RPMI8226 (cell line): ENCODE measurements around the gene HOXB4.

Experiments
- DNase-seq: peaks from one replicate; pipeline ENCODE4 v3.0.0-alpha.2; 2015

The HOXB4 gene

DNA sequence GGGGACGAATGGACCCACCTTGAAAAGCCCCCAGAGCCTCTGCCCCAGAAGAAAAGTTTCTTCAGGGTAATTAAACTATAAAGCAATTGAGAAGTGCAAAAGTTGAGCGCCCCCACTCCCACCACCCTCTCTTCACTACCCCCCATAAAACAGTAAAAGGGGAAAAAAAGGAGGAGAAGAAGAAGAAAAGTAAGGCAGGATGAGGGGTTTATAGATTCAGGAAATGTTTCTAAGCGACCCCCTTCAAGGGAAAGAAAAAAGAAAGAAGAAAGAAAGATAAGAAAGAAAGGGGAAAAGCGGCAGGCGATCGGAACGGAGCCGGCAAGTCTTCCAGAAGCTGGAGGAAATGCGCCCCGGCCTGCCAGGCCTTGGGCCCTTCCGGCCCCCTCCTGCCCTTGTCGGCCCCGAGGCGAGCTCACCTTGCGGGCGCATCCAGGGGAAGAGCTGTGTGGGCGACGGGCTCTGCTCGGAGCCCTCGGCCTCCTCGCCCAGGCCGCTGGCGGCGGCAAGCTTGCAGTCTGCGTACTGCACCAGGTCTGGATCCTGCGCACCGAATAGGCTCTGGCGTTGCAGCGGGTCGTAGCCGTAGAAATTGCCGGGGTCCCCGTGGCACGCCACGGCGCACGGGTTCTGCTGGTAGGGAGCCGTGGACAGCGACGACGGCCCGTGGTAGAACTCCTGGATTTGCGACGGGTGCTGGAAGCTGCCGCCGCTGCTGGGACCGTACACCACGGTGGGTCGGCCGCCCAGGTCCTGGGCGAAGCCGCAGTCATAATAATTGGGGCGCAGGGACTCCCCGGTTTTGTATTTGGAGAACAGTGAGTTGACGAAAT lies 35.9 kb upstream of the HOXB4 start:
- no peak for DNase-seq

DNA sequence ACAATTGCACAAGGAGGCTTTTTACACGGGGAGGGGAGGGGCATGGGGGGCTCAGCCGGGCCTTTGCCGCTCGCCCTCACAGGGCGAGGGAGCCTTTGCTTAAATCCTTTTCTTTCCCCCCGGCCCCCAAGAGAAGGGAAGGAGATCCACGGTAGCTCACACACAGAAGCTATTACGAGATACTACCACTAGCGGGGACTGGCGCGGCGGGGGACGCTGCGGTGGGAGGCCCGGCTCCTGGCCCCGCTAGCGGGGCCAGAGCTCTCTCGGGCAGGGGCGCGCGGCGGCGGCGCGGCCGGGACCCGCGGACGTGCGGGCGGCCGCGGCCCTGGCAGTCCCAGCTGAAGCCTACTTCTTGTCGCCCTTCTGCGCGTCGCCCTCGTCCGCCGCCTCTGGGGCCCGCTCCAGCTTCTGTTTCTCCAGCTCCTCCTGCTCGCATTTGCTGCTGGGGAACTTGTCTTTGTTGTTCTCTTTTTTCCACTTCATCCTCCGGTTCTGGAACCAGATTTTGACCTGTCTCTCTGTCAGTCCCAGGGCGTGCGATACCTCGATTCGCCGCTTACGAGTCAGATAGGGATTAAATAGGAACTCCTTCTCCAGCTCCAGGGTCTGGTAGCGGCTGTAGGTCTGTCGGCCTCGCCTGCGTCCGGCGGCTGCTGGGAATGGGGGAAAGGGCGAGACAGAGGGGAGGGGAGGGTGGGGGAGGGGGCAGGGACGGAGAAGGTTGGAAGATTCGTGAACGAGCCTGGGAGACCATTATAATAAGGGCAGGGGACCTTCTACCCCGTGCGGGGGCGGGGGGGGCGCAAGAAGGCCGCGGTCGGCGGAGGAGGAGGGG lies 34.9 kb upstream of the HOXB4 start:
- DNase-seq = peak; percentile 49

DNA sequence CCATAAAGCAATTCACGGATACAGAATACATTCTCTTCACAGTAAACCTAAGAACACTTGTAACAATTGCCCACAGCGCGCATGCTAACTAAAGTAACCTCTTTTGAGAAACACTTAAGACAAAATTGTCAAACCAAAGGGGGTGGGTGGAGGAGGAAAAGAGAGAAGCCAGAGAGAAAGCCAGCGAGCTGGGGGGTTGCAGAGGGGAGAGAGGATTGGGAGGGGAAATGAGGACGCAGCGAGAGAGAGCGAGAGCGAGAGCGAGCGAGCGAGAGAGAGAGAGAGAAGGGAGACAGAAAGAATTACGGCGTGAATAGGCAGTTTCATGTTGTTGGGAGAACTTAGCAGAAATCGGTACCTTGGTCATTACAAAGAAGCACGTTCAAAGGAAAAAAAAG lies 34.3 kb upstream of the HOXB4 start:
- no peak for DNase-seq

DNA sequence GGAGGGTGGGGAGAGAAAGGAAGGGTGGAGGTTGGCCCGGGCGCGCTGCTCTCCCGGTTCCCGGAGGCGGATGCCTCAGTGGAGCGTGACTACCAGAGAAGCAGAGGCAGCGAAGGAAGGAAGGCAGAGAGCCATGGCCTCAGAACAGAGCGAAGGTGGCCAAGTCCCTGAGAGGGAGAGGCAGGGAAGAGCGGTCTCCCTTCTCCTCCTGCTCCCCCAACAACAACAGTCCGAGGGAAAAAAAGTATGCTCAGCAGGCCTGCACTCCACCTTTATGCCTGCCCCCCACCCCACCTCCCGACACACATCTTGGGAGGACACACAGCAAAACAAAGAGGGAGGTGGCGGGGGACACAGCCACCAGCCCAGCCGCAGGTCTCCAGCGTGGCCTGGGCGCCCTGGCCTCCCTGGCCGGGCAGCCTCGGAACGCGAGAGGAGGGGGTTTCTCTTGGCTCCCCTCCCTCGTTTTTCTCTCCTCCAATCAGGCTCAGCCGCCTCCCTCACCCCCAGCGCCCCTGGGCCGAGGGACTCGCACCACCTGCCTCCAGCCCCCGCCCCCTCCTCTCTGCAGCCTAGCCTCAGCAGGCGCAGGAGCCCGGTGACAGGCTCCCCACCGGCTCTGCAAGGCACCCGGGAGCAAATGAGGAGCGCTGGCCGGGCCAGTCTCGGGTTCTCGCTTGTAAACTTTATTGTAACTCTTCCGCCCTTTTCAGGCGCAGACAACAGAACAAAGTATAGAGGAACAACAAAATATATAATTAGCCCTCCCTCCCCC lies 33.7 kb upstream of the HOXB4 start:
- DNase-seq = no peak

DNA sequence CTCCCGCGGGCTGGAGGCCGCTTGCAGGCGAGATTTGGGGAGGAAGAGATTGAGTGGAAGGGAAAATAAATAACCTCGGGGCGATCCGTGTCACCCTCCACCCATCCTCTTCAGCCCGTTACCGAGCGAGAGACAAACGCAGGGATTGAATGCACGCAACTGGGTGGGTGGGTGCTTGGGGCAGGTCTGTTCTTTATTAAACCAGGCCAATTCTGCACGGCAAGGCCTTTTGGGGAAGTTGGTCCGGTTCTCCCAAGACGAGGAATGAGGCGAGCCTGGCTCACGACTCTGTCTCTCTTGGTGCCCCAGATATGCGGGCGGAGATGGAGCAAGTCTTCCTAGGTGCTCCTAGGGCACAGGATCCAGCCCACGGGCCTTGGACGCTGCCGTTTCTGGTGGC lies 33.1 kb upstream of the HOXB4 start:
- no peak for DNase-seq

DNA sequence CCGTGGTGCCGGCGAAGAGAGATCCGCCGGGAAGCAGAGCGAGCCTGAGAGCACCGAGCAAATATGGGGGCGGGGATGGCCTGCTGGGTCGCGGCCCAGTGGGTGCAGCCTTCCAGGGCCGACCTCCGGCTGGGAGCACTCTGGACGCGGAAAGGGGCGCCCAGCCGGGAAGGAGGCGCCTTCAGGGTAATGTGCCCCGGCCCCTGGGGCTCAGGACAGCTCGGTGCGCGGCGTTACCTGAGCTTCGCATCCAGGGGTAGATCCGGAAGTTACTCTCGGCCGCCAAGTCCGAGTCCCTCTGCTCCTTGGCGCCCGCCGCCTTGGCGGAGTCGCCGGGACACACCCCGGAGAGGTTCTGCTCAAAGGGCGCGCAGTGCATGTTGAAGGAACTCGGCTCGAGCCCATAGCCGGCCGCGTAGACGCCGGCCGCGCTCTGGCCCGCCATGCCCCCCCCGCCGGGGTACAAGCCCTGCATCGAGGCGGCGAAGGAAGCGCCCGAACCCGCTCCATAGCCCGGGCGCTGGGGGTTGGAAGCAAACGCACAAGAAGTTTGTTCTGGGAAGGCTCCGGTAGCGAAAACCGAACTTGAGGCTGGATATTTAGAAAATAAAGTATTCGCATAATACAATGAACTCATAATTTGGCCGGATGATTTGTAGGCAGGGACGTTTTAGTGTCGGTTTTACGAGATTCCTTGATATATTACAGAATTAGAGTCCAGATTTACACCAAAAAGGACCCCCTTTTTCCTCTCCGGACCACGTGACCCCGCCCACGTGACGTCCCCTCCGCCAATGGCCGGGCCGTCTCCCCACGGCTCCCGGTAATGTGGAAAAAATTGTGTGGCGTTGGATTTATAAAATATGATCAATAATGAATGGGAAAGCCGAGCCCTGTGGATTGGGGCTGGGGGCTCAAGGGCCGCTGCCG lies 32.4 kb upstream of the HOXB4 start, which contains the start of gene HOXB7:
Gene HOXB7 (minus strand): TSS at position 736 of the 930 bp plus-strand sequence. CDS start 99 bp downstream, at position 637.
- peak; percentile 67 for DNase-seq

DNA sequence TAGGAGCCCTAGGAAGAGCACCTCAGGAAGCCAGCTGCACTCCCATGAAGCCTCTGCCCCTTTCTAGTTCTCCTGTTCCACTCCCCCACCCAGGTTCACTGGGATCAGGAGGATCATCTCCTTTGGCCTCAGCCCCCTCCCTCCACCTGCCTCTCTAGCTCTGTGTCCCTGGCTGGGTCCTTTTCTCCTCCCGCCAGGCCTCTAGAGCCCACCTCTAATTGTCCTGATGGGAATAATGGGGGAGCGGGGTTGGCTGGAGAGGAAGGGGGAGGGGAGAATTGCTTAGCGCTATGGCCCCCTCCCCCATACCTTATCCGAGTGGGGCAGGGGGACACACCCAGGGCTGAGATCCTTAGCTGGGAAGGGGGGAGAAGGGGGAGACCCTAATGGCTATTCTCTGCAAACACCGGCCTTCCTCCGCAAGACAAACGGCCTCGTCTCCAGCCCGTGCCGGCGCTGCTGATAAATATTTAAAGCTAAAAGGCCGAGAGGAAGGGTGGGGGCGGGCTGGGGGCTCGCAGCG lies 31.7 kb upstream of the HOXB4 start:
- DNase-seq = no peak

DNA sequence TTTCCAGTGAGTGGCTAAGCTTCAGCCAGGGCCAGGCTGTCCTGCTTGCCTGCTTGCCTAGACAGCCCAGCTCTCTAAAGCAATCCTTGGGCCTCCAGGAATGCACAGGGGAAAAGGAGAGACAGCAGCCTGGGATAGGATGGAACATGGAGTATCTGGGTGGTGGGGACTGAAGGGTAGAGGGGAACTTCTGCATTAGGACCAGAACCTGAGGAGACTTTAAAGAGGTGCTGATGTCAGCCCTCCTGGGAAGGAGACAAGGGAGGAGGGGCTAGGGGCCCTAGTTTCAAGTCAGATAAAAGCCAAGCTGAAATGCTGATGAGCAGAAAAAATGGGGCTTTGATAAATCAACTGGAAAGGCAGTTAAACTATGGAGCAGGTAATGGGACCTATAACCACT lies 30.9 kb upstream of the HOXB4 start:
- DNase-seq = peak; percentile 75

DNA sequence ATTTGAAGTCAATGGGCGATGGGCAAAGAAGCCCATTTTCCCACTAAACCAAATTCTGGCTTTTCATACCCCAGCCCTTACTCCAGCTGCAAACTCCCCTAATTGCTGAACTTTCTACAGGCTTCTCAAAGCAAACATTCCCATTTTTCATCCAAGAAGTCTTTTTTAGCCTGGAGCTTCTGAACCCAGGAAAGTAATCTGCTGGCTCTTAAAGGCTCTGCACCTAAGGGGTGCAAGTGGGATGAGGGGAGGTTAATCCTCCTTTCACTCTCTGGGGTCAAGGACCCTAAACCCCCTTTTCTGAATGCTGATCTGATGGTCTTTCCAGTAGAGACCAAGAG lies 30.3 kb upstream of the HOXB4 start:
- DNase-seq = no peak

DNA sequence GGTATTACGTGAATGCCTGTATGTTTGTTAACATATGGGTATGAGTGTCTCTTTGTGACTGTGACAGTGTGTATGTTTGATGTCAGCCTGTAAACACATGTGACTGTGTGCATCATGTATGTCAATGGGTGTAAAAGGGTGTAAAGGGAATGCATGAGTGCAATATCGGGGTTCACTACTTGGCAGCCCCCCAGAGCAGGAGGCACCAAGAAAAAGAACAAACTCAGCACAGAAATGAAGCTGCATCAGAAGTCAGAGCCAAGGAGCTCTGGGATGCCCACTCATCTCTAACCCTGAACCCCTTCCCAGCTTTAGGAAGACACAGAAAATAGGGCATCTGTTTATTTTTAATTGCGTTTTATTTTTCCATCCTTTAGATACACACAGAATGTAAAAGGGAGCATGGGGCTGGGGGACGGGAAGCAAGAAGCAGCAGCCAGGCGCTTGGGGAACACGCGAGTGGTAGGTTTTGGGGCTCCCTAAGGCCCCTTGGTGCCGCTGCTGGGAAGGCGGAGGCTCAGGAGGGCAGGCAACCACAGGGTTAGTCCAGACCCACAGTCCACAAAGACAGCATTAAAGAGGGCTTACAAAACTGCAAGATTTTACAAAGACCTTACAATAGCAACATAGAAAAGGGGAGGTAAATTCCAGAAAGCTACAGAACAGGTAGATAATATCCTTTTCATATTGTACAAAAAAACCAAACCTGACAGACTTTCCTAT lies 28.9 kb upstream of the HOXB4 start:
- no peak for DNase-seq

DNA sequence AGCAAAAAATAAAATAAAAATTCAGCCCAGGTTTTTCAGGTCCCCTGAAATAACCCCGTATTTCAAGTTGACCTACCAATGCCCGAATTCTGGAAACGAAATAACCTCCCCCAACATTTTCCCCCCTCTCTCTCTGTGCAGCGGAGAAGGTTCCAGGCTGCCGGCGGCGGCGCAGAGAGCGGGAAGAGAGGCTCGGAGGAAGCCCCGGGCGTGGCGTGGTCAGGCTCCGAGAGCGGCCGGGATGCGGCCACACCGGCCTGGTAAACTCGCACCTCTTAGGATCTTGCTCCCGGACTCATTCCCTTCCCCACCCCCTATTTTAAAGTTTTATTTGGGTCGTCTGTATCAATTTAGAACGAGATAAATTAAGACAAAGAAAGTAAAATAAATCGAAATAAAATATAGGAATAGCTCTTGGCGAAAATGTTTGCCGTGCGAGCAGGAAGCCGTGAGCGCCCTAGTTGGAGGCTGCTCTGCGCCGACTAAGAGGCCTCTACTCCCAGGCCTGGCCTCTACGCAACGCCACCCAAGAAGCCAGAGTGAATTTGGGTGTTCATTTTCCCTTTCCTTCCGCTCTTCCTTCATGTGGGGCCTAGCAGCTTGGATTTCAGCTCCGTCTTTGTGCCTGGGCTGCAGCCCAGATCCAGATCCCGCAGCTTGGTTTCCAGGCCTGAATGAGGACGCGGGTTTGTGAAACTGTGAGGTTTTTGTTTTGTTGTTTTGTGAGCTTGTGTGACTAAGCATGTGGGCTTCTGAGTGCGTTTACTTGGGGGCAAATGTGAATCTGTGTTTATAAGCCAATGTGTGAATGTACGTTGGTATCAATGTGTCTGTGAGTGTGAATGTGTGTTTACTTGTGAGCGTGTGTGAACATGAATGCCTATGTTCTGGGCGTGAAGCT lies 28.1 kb upstream of the HOXB4 start:
- no peak for DNase-seq

DNA sequence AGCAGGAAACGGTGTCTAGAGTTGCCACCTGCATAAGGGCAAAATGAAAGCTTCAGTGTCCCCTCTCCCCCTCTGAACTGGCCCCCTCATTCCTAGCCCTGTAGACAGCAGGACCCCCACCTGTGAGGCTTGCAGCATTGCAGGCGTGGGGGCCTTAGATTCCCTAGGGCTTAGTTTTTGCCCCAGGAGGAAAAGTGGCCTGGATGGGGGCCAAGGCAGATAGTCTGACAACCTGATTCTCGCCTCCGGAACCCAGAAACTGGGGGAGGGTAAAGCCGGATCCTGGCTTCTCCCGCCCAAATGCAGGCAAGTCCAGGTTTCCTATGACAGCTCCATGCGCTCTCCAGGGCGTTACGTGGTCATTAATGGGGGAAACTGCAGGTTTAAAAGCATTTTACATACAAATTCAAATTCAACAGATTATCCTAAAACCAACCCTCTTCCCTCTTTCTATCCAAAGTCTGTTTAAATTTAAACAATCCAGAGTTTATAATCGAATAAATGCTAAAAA lies 27.3 kb upstream of the HOXB4 start:
- DNase-seq = no peak

DNA sequence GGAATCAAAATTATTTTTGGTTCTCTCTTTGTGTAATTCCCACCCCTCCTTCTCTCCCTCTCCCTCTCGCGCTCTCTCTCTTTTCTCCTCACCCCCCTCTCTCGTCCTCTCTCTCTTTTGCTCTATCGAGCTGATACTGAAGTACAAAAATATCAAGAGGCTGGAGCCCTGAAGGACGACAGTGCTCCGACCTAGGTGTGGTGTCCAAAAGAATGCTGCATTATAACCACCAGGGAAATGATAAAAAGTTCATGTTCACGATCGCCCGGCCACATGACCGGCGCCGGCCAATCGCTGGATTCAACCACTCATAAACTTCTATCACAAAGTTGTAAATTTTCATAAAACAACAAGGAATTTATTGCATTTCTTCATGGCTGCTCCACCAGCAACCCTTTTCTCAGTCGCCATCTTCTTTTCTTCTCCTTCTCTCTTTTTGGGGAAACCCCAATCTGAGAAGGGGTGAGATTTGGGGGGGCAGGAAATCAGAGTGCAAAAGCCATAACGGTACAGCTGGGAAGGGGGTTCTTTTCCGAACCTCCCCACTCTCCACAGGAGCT lies 26.7 kb upstream of the HOXB4 start, which contains the start of gene HOXB6:
Gene HOXB6 (minus strand): TSS at position 217 of the 560 bp plus-strand sequence. CDS start 6,836 bp downstream, outside the sequence.
- no peak for DNase-seq

DNA sequence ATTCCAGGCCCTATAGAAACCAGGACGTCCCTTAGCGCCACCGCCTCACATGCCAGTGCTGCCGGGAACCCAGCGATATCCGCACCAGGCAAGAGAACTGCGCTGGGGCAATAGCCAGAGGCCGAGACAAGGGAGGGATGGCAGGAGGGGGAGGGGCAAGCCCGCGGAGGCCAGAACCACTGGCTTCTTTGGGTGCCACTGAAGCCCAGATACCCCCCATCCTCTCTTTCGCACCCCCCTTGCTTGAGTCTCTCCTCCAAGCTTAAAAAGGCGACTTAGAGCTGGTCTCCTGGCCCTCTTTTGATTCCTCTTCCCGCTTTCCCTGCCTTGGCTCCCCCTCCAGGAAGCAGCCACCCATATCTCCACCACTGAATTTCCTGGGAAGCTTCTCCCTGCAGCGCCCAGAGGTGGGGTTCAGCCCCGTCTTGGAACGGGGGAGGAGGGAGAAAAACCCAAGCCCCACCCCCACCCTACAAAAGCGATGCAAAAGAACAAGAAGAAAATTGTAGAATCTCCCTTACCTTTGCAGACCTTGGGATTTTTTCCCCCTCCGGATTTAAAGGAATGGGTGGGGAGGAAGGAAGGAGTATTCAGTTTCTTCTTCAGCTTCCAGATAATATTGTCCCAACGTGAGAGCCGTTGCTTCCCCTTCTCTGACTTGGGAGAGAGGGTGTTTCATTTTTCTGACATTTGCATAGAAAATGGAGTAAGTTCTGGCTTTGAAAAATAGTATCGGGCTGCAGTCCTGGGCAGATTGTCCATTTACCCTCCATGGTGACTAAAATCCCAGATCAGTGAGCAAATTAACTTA lies 26.0 kb upstream of the HOXB4 start:
- no peak for DNase-seq

DNA sequence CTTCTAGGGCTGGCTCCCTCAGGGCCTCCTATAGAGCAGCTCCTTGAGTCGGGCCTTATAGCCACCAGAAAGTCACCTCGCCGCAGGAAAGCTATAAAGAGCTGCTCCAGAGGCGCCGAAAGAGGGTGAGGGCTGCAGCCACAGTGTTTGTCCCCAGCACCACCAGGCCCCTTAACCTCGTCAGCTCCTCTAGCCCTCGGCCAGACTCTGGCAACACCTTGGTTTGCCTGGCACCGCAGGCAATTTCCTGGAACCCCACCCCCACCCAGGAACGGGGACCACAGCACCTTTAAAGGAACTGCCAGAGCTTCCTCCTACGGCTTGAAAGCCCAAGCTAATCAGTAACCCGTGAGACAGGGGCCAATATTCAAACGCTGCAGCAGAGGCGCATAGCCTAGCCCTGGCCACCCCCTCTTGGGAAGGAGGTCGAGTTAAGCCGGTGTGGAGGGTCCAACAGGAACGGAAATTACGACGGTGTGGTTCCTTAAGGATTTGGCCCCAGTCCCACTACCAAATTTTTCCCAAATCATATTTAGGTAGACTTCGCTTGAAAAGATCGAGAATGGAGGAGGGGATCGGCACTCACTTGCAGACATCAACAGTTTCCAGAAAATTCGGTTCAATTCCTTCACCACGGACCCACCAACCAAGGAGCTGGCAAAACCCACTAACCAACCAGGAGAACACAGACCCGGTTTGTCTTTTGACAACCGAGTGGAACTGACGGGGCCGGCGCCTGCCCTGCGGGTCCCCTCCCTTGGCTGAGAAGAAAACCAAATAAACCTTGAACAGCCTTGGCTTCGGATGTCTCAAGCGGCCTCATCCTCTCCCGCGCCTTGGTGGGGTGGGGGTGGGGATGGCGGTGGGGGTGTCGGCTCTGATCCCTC lies 23.6 kb upstream of the HOXB4 start:
- DNase-seq = no peak

DNA sequence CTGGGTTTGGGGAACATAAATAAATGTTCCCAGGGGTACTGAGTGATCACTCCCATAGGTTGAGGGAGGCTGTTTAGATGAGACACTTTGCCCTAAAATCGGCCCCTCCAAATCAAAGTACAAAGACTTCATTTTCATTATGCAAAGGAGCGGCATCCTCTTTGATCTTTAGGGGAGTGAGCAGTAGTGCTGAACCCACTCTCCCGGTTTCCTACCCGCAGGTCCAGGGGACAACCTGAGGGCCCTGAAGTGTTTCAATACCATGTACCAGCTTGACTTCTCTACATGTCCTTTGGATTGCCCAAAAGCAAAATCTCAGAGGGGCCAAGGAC lies 23.0 kb upstream of the HOXB4 start:
- DNase-seq = no peak

DNA sequence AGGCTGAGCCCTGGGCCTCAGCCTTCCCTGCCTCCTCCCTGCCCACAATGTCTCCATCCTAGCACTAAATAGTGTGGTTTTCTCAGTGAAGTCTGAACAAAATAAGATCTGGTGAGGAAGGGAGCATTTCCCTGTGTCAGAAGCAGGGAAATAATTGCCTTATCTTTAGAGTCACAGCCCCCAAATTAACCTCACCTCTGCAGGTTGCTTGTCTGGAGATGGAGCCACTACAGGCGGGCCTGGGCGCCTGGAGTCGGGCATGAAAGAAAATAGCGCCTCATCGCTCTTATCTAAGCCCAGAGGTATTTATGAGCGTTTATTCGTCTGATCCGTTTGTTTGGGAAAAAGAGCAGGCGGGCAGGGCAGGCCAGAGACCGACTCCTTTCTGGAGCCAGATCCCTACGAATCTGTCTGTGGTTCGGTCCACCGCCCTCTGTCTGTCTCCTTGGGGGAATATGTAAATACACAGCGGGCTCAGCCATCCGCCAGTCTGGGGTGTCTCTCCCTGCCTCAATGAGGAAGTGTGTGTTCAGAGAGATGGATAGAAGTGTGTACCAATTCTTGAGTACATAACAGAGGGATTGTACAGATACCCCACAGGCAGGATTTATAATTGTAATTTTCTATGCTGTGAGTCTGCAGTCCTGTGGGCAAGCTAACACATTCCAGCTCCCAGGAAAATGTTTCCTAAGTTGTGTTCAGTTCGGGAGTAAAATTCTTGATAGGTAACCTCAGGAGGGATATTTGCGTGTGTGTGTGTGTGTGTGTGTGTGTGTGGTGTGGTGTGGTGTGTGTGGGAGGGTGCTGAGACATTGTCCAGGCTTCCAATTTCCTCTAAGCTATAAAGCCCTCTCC lies 22.3 kb upstream of the HOXB4 start:
- no peak for DNase-seq
